Spleen (tissue), 11 donors: ENCODE results near the gene SMARCA2. TPM values are rescaled to one million over a fixed set of nuclear protein-coding genes. Genes with fewer than 3 reads are reported as not detected.

Experiments used
- DNase-seq: peaks from one replicate; pipeline ENCODE4 v3.0.0-alpha.2; 2020
- H3K27ac ChIP-seq, 8 donors: fragments of 200-600 bp; sonication (generic) in 7 of 8; 1 replicate in 4 of 8; 2 replicates in 4 of 8; pipeline versions ENCODE4 v1.5.0 to v1.8.0; 2016 to 2021; ENCODE audit warnings: inconsistent platforms in 4 of 8, mild to moderate bottlenecking in 4 of 8, moderate library complexity in 1 of 8
- H3K27me3 ChIP-seq, 7 donors: fragments of 200-600 bp; sonication (generic) in 6 of 7; replicated peaks in 1 of 7; 1 replicate in 4 of 7; 2 replicates in 3 of 7; pipeline versions ENCODE4 v1.5.0 to v1.8.0; 2016 to 2021; ENCODE audit warnings: inconsistent platforms in 3 of 7, mild to moderate bottlenecking in 1 of 7
- H3K36me3 ChIP-seq, 6 donors: fragments of 200-600 bp; sonication (generic) in 5 of 6; 1 replicate in 4 of 6; 2 replicates in 2 of 6; pipeline versions ENCODE4 v1.5.0 to v1.8.0; 2016 to 2021; ENCODE audit warnings: inconsistent platforms in 2 of 6
- H3K4me1 ChIP-seq, 6 donors: fragments of 200-600 bp; sonication (generic) in 5 of 6; 1 replicate in 3 of 6; 2 replicates in 3 of 6; pipeline versions ENCODE4 v1.5.0 to v1.8.0; 2016 to 2021; ENCODE audit warnings: inconsistent platforms in 3 of 6
- H3K4me3 ChIP-seq, 8 donors: fragments of 200-600 bp; sonication (generic) in 7 of 8; 1 replicate in 4 of 8; 2 replicates in 4 of 8; pipeline versions ENCODE4 v1.5.0 to v1.8.0; 2016 to 2021; ENCODE audit warnings: inconsistent platforms in 4 of 8, mild to moderate bottlenecking in 4 of 8, moderate library complexity in 2 of 8
- H3K9me3 ChIP-seq, 8 donors: fragments of 200-600 bp; sonication (generic) in 7 of 8; 1 replicate in 4 of 8; 2 replicates in 4 of 8; pipeline versions ENCODE4 v1.5.0 to v1.8.0; 2016 to 2021; ENCODE audit warnings: inconsistent platforms in 4 of 8
- POLR2A ChIP-seq, 3 donors: fragments of 450-650 bp; IDR thresholded peaks; one replicate each; pipeline ENCODE4 v1.5.1; 2017; ENCODE audit warnings: antibody characterized with exemption in 3 of 3, mild to moderate bottlenecking in 1 of 3
- POLR2AphosphoS5 ChIP-seq, 3 donors: sonication (generic); formaldehyde crosslinking; IDR thresholded peaks; one replicate each; pipeline ENCODE4 v1.5.1; 2017; ENCODE audit warnings: antibody characterized with exemption in 3 of 3
- WGBS, 5 donors: extraction: QIAGEN DNeasy Blood & Tissue Kit in 3 of 5; methylation state at CpG; one replicate each; pipeline versions ENCODE4 v1.1.5 to v1.1.7; 2013 to 2018; 5-methylcytosine and 5-hydroxymethylcytosine counted together
- intact Hi-C: fragments of 100-400 bp; cut with DNase I; formaldehyde crosslinking; loops from one replicate; pipeline ENCODE4 v1.15.0; 2023; ENCODE audit warnings: low total_unique reads
- polyA plus RNA-seq, 3 donors: library from polyadenylated mRNA; stranded (reverse); fragments of 200-250 nt; gene quantifications; one replicate each; pipeline ENCODE4 v1.2.1, GENCODE V29; 2013
- total RNA-seq, 7 donors: library from RNA; depleted of rRNA in 3 of 7; stranded (reverse); fragments of >200 nt in 3 of 7; fragmentation: NEBNext Ultra II Directional in 4 of 7; extraction: Animal tissue kit (Norgen Biotek cat#: 25700) in 4 of 7; gene quantifications; one replicate each; pipeline versions ENCODE4 v1.1.0 to v1.2.1, GENCODE V29; 2016 to 2021
- TF ChIP-seq, protein P1 (sequence below), 11 experiments: fragments of 200-600 bp in 7 of 11; fragments of 450-650 bp in 4 of 11; sonication (generic) in 4 of 11; IDR thresholded peaks in 8 of 11; conservative IDR thresholded peaks in 3 of 11; 1 replicate in 7 of 11; 2 replicates in 4 of 11; pipeline versions ENCODE4 v1.4.0 to v1.8.0; 2016 to 2021; ENCODE audit warnings: antibody characterized with exemption in 11 of 11, inconsistent platforms in 4 of 11, mild to moderate bottlenecking in 1 of 11
- donor health status: healthy with polysubstance abuse.
- donor health status: DM: no; HTN: no; CAD: no; lungs with moderate emphysema.
- donor health status: DM: no; HTN: no; CAD: no.
- donor health status: Bipolar disorder and iron deficiency.
- donor health status: healthy.
- donor health status: DM: no; HTN: no; CAD: no.
- donor health status: DM: yes; HTN: yes; CAD: no.

SMARCA2 gene
- total and polyA plus RNA-seq, 10 donors, result 41.9 to 252 (median 186) TPM

DNA sequence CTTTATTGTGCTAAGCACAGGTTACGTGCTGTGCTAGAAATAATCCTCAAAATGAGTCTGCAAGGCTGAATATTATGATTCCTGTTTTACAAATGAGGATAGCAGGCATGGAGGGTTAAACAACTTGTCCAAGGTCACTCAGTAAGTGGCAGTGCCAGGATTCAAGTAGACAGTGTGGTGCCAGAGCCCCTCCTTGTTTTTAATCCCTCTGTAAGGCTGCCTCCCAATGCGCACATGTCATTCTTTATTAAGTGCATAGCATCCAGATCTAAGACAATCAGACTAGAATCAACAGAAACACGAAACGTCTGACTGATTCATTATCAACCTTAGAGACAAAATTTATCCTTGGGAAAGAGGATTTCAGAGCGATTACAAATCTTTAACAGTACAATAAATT lies 199.6 kb downstream of the SMARCA2 start:
- TF ChIP-seq POLR2AphosphoS5 (IDR thresholded peaks at IDR 0.05) (no peak), POLR2A (IDR thresholded peaks at IDR 0.05) (no peak)
- TF ChIP-seq, protein P1, sequence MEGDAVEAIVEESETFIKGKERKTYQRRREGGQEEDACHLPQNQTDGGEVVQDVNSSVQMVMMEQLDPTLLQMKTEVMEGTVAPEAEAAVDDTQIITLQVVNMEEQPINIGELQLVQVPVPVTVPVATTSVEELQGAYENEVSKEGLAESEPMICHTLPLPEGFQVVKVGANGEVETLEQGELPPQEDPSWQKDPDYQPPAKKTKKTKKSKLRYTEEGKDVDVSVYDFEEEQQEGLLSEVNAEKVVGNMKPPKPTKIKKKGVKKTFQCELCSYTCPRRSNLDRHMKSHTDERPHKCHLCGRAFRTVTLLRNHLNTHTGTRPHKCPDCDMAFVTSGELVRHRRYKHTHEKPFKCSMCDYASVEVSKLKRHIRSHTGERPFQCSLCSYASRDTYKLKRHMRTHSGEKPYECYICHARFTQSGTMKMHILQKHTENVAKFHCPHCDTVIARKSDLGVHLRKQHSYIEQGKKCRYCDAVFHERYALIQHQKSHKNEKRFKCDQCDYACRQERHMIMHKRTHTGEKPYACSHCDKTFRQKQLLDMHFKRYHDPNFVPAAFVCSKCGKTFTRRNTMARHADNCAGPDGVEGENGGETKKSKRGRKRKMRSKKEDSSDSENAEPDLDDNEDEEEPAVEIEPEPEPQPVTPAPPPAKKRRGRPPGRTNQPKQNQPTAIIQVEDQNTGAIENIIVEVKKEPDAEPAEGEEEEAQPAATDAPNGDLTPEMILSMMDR (IDR thresholded peaks at IDR 0.05 in 8 of 11, conservative IDR thresholded peaks at IDR 0.05 in 3 of 11), result no peak
- intact Hi-C loops, result no loop called here
- no peak overlapping the region for H3K4me3 ChIP-seq
- no peaks in the 10 kb centered on the region for H3K27me3 ChIP-seq
- no peak for DNase-seq
- 62 to 82% (median 74%) methylated on average over 5 of the region's 5 CpGs for WGBS, 5 donors
- H3K9me3 ChIP-seq, result no peaks in the 10 kb centered on the region
- peaks cover 0 to 7% (median under 1%) of the 10 kb centered on the region in 6 donors for H3K4me1 ChIP-seq
- H3K27ac ChIP-seq, result no peak overlapping the region
- H3K36me3 ChIP-seq, result no peaks in the 10 kb centered on the region

DNA sequence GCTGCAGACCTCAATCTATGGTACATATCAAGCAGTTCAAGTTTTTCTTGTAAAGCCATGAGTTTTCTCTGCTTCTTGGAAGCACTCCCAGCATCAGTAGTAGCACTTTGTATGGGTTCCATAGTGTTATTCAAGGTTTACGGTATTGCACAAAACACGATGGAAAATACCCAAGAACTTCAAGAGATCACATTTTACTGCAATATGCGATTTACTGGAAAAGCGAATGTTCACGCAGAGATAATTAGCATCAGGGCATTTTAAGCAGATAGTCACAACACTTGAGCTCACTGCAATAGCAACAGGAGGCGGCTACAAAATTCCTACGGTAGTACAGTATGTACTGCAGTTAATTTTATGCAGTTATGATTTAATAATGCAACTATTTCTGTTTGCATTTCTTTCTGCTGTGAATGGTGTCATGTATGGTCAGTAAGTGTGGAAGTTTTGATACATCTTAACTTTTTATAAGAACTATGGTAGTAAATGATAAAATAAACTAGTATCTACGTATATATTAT lies 200.8 kb downstream of the SMARCA2 start:
- DNase-seq, result no peak
- Histone ChIP-seq H3K9me3 (no peaks in the 10 kb centered on the region), H3K36me3 (no peaks in the 10 kb centered on the region), H3K27ac (no peak overlapping the region), H3K27me3 (no peaks in the 10 kb centered on the region), H3K4me3 (no peak overlapping the region), H3K4me1 (peaks cover 0 to 4% (median 0%) of the 10 kb centered on the region in 6 donors)
- intact Hi-C loops, result no loop called here
- TF ChIP-seq POLR2AphosphoS5 (IDR thresholded peaks at IDR 0.05) (no peak), POLR2A (IDR thresholded peaks at IDR 0.05) (no peak)
- TF ChIP-seq, protein P1 (IDR thresholded peaks at IDR 0.05 in 8 of 11, conservative IDR thresholded peaks at IDR 0.05 in 3 of 11), result no peak
- 92 to 98% (median 97%) methylated on average over 8 of the region's 8 CpGs for WGBS, 5 donors

DNA sequence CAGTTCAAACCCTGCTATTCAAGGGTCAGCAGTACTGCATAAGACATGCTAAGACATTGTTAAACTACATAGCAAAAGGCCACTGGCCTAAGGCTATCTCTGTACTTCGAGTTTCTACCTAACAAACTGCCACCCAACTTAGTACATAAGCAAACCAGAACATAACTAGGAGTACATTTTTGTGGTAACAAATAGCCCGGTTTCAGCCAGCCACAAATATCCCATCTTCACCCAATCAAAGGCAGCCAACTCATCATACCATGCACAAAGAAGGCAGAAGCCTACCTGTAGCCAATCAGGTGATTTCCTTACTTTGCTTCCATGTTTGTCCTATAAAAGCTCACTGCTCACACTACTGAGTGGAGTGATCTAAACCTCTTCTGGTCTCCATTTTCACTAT lies 201.4 kb downstream of the SMARCA2 start:
- 80 to 93% (median 83%) methylated on average over 2 of the region's 2 CpGs for WGBS, 5 donors
- intact Hi-C loops, result no loop called here

GRCh38 chr9:2217540-2217939 lies 202.4 kb downstream of the SMARCA2 start:
- H3K36me3 ChIP-seq, result no peaks in the 10 kb centered on the region
- no peak for DNase-seq
- H3K27me3 ChIP-seq, result no peaks in the 10 kb centered on the region
- intact Hi-C loops, result no loop called here
- TF ChIP-seq, protein P1 (IDR thresholded peaks at IDR 0.05 in 8 of 11, conservative IDR thresholded peaks at IDR 0.05 in 3 of 11), result no peak
- TF ChIP-seq POLR2AphosphoS5 (IDR thresholded peaks at IDR 0.05) (no peak), POLR2A (IDR thresholded peaks at IDR 0.05) (no peak)
- peaks cover 0 to 4% (median 0%) of the 10 kb centered on the region in 6 donors for H3K4me1 ChIP-seq
- no peak overlapping the region for H3K27ac ChIP-seq
- H3K4me3 ChIP-seq, result no peak overlapping the region
- peaks cover 0 to 2% (median 0%) of the 10 kb centered on the region in 8 donors for H3K9me3 ChIP-seq
- 78 to 92% (median 85%) methylated on average over 3 of the region's 3 CpGs for WGBS, 5 donors

More for the DNA sequence above, 201.4 kb downstream of the SMARCA2 start:
- Histone ChIP-seq H3K27me3 (no peaks in the 10 kb centered on the region), H3K9me3 (no peaks in the 10 kb centered on the region), H3K4me3 (no peak overlapping the region), H3K36me3 (no peaks in the 10 kb centered on the region), H3K4me1 (peaks cover 0 to 4% (median 0%) of the 10 kb centered on the region in 6 donors), H3K27ac (no peak overlapping the region)
- no peak for DNase-seq
- no peak for TF ChIP-seq POLR2AphosphoS5 (IDR thresholded peaks at IDR 0.05)
- no peak for TF ChIP-seq POLR2A (IDR thresholded peaks at IDR 0.05)
